K562 (cell line): ENCODE measurements around the gene SLC35A4. TPM values are rescaled to one million over a fixed set of nuclear protein-coding genes. Genes with fewer than 3 reads are reported as not detected.

Source experiments
- ATAC-seq: fragments of 200-7000 bp; cut with Tn5 transposase; 3 replicates; pipeline ENCODE4 v1.9.1; 2020; ENCODE audit warnings: moderate library complexity
- BruUV-seq: library from RNA; stranded (reverse); fragments of 400-500 nt; replicated peaks from 2 replicates; lab custom pipeline; 2021; lab: Mats Ljungman, UMichigan
- CTCF ChIA-PET: fragments of 300-600 bp; formaldehyde crosslinking; extraction: SDS; loops from one replicate; lab custom pipeline; 2021; ENCODE audit warnings: low intra/inter-chr PET ratio; lab: Yijun Ruan, JAX
- POLR2A ChIA-PET: fragments of 300-600, 350-650 bp; sonication (Branson Sonifier 250); formaldehyde crosslinking; extraction: SDS; loops from one replicate; lab custom pipeline; 2021; ENCODE audit warnings: antibody characterized with exemption, inconsistent platforms; lab: Yijun Ruan, JAX
- DNase-seq, 4 experiments: peaks; one replicate each; pipeline versions ENCODE4 v3.0.0 to v3.0.0-alpha.2; 2011 to 2018; ENCODE audit warnings: low spot score in 3 of 4, mixed read lengths in 3 of 4; ENCODE audit errors: extremely low read depth in 1 of 4
- FAIRE-seq: peaks from 2 replicates; lab custom pipeline; 2011; peaks lifted over from hg19 to GRCh38; lab: Jason Lieb, UNC
- H2AFZ ChIP-seq: 2 replicates; pipeline ENCODE4 v1.6.0; 2011; ENCODE audit warnings: low read depth, low read length, control low read depth, inconsistent platforms
- H3K27ac ChIP-seq: fragments of 200-600 bp; 3 replicates; pipeline ENCODE4 v1.8.0; 2011; ENCODE audit warnings: low read depth, mild to moderate bottlenecking, control low read depth, inconsistent platforms, low read length, moderate library complexity, mixed read lengths; ENCODE audit errors: extremely low read depth
- H3K27me3 ChIP-seq, 2 experiments: fragments of 300-600 bp in 1 of 2; 2 replicates in 1 of 2; 3 replicates in 1 of 2; pipeline versions ENCODE4 v1.6.0 to v1.8.0; 2011; ENCODE audit warnings: inconsistent platforms in 2 of 2, low read length in 2 of 2, mild to moderate bottlenecking in 1 of 2, mixed read lengths in 1 of 2, moderate library complexity in 1 of 2; ENCODE audit not compliant: control insufficient read depth in 2 of 2, insufficient read depth in 2 of 2
- H3K36me3 ChIP-seq: fragments of 300-600 bp; 3 replicates; pipeline ENCODE4 v1.8.0; 2011; ENCODE audit warnings: mild to moderate bottlenecking, low read length, inconsistent platforms; ENCODE audit not compliant: control insufficient read depth, insufficient read depth
- H3K4me1 ChIP-seq, 2 experiments: fragments of 200-600 bp in 1 of 2; replicated peaks in 1 of 2; 2 replicates in 1 of 2; 3 replicates in 1 of 2; pipeline versions ENCODE4 v1.5.1 to v1.8.0; 2011; ENCODE audit warnings: inconsistent platforms in 2 of 2, low read length in 2 of 2, mild to moderate bottlenecking in 1 of 2, mixed read lengths in 1 of 2, moderate library complexity in 1 of 2; ENCODE audit not compliant: control insufficient read depth in 2 of 2, insufficient read depth in 2 of 2
- H3K4me2 ChIP-seq: 2 replicates; pipeline ENCODE4 v1.6.1; 2011; ENCODE audit warnings: low read length, control low read depth, inconsistent platforms, mixed read lengths; ENCODE audit not compliant: insufficient read depth
- H3K4me3 ChIP-seq: fragments of 200-600 bp; sonication (generic), shearing (Covaris generic); 2 replicates; pipeline ENCODE4 v1.5.1; 2016; ENCODE audit warnings: control low read depth, inconsistent platforms
- H3K79me2 ChIP-seq: fragments of 200-600 bp; 3 replicates; pipeline ENCODE4 v1.8.0; 2011; ENCODE audit warnings: low read length, inconsistent platforms; ENCODE audit not compliant: control insufficient read depth, insufficient read depth
- H3K9ac ChIP-seq, 2 experiments: 2 replicates each; pipeline versions ENCODE4 v1.6.0 to v1.6.1; 2011; ENCODE audit warnings: low read depth in 2 of 2, low read length in 2 of 2, control low read depth in 1 of 2, inconsistent platforms in 1 of 2, mild to moderate bottlenecking in 1 of 2, mixed read lengths in 1 of 2; ENCODE audit not compliant: insufficient read depth in 1 of 2
- H3K9me1 ChIP-seq: one replicate; pipeline ENCODE4 v1.6.0; 2011; ENCODE audit warnings: inconsistent platforms, mild to moderate bottlenecking, low read length, moderate library complexity; ENCODE audit not compliant: control insufficient read depth, insufficient read depth
- H3K9me3 ChIP-seq: replicated peaks from 2 replicates; pipeline ENCODE4 v1.5.1; 2011; ENCODE audit warnings: low read depth, low read length, inconsistent platforms; ENCODE audit not compliant: control insufficient read depth, insufficient read depth
- H4K20me1 ChIP-seq: replicated peaks from 2 replicates; pipeline ENCODE4 v1.6.1; 2011; ENCODE audit warnings: low read length, inconsistent platforms, mixed read lengths; ENCODE audit not compliant: control insufficient read depth, insufficient read depth
- GTF2F1 ChIP-seq: IDR thresholded peaks from 2 replicates; pipeline ENCODE4 v1.6.1; 2011; ENCODE audit warnings: low read depth, low read length, improper control_type of control experiment
- L3MBTL2 ChIP-seq: fragments of 450-650 bp; IDR thresholded peaks from 2 replicates; pipeline ENCODE4 v1.6.1; 2016; ENCODE audit warnings: mild to moderate bottlenecking, moderate library complexity
- MGA ChIP-seq: fragments of 450-650 bp; IDR thresholded peaks from 2 replicates; pipeline ENCODE4 v1.6.1; 2016; ENCODE audit warnings: mild to moderate bottlenecking, moderate library complexity
- ZNF511 ChIP-seq: sonication (generic); formaldehyde crosslinking; IDR thresholded peaks from 2 replicates; pipeline ENCODE4 v1.8.0; 2022; ENCODE audit warnings: mild to moderate bottlenecking, missing genetic modification reagents
- WGBS: fragments of 100-300 bp; shearing (Covaris generic); methylation state at CpG from one replicate; pipeline ENCODE4 v1.1.6; 2016; ENCODE audit warnings: low coverage, mixed read lengths; ENCODE audit not compliant: insufficient coverage; ENCODE audit errors: missing lambda C conversion rate; 5-methylcytosine and 5-hydroxymethylcytosine counted together
- in situ Hi-C: fragments of 300-500 bp; cut with MboI; formaldehyde crosslinking; loops from 4 replicates; pipeline ENCODE4 v1.15.0; 2018; ENCODE audit warnings: inconsistent platforms, mixed read lengths
- intact Hi-C: fragments of 100-400 bp; cut with micrococcal nuclease; formaldehyde crosslinking; loops from 2 replicates; pipeline ENCODE4 v1.14.2; 2022
- polyA plus RNA-seq, 8 experiments: library from polyadenylated mRNA; depleted of rRNA in 4 of 8; stranded (reverse) in 5 of 8; unstranded in 3 of 8; fragments of >200 nt; fragmentation: Nextera tagmentation in 2 of 8; fragmentation: Illumina TruSeq in 1 of 8; extraction: Ambion mirVana in 2 of 8; extraction: Trizol in 1 of 8; gene quantifications; 2 replicates each; pipeline versions ENCODE4 v1.2.1 to v1.2.3, GENCODE V29; 2011 to 2014; ENCODE audit warnings: inconsistent platforms in 1 of 8, missing spikeins in 1 of 8
- total RNA-seq, 7 experiments: library from RNA; depleted of rRNA in 6 of 7; stranded (reverse); fragments of >200 nt in 6 of 7; fragmentation: Illumina TruSeq in 2 of 7; extraction: Trizol in 2 of 7; gene quantifications; 2 replicates each; pipeline versions ENCODE4 v1.2.1 to v1.2.3, GENCODE V29; 2011 to 2021; ENCODE audit warnings: low replicate concordance in 1 of 7
- TF ChIP-seq, protein P1 (sequence below): fragments of 250-450 bp; sonication (Bioruptor Pico); IDR thresholded peaks from 2 replicates; pipeline ENCODE4 v1.8.0; 2022; ENCODE audit warnings: moderate library complexity, mild to moderate bottlenecking, inconsistent platforms

The SLC35A4 gene
- total and polyA plus RNA-seq, 9 of the 15 experiments (the other 6 are each of a cell fraction or from before 2014, with no cell fraction given): 21.8 to 171 (median 42.5) TPM

DNA sequence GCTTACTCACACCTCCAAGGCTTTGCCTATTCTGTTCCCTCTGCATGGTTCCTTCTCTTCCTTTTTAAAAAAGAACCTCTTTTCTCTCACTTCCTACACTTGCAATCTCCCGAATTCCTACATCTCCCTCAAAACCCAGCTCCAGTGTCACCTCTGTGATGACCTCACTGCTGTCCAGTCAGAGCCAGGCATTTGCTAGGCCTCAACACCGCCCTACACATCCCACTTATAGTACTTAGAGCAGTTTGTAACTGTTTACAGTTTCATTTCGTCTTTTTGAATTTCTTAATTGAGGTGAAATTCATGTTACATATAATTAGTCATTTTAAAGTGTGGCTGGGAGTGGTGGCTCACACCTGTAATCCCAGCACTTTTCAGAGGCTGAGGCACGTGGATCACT lies 37.5 kb downstream of the SLC35A4 start:
- H3K4me1 ChIP-seq: no peaks in the 10 kb centered on the region
- ATAC-seq (no peak), DNase-seq (no peak), FAIRE-seq (no peak)
- H3K27ac ChIP-seq: no peak overlapping the region
- CTCF ChIA-PET: no interaction called here
- no TSS peak for BruUV-seq
- no peak overlapping the region for H2AFZ ChIP-seq
- H3K9ac ChIP-seq: no peak overlapping the region
- intact Hi-C loops (no loop called here), in situ Hi-C loops (no loop called here)
- no peaks in the 10 kb centered on the region for H3K27me3 ChIP-seq
- no peaks in the 10 kb centered on the region for H4K20me1 ChIP-seq
- no peak overlapping the region for H3K4me3 ChIP-seq
- WGBS: 27% methylated on average over 4 of the region's 4 CpGs
- H3K9me1 ChIP-seq: no peaks in the 10 kb centered on the region
- POLR2A ChIA-PET: interaction anchor here (0.6 to 1.0 kb wide), 2 partner anchors 35 to 38 kb away, joined by 3 read pairs; partner anchors contain the start of gene APBB3
- no peaks in the 10 kb centered on the region for H3K79me2 ChIP-seq
- H3K4me2 ChIP-seq: no peak overlapping the region
- H3K36me3 ChIP-seq: no peaks in the 10 kb centered on the region
- TF ChIP-seq MGA (peak; percentile 49; the same call in 1 of the 2 replicates), L3MBTL2 (peak; percentile 40; the same call in 1 of the 2 replicates), ZNF511 (CRISPR knock-in tag) (no peak), GTF2F1 (no peak)
- TF ChIP-seq, protein P1, sequence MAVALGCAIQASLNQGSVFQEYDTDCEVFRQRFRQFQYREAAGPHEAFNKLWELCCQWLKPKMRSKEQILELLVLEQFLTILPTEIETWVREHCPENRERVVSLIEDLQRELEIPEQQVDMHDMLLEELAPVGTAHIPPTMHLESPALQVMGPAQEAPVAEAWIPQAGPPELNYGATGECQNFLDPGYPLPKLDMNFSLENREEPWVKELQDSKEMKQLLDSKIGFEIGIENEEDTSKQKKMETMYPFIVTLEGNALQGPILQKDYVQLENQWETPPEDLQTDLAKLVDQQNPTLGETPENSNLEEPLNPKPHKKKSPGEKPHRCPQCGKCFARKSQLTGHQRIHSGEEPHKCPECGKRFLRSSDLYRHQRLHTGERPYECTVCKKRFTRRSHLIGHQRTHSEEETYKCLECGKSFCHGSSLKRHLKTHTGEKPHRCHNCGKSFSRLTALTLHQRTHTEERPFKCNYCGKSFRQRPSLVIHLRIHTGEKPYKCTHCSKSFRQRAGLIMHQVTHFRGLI: no peak
- TF ChIP-seq, all 486 proteins: peak for 2
- no peaks in the 10 kb centered on the region for H3K9me3 ChIP-seq
